ENCODE data around the gene AGER.
"Not testable (repeated sequence)": the region's sequence is repeated elsewhere in the genome, so short reads cannot be mapped to it uniquely, and the experiment has no call there.

The AGER gene

GRCh38 chr6:32186151-32186840 lies 2.2 kb upstream of the AGER start:
- DNase-seq (ENCODE audit: low read depth, low spot score), result not testable (repeated sequence)

DNA sequence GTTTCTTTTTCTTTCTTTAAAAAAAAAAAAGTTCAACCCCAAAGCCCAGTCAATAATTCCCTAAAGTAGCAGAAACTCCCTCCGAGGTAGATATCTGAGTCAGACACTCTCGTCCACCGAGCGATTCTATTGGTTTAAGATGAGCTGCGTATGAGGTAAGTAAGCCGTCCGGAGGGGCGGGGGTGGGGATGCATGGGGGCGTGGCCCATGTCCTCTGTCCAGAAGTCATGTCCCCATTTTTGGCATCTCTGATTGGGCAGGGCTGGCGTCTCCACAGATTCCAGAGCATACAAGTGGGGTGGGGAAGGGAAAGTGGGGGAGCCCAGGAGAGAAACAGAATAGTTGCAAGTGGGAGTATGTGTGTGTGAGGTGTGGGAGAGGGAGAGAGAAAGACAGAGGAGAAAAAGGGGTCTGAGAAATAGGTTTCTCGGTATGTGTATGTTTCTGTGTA lies 1.7 kb upstream of the AGER start:
- DNase-seq (ENCODE audit: low read depth, low spot score), result not testable (repeated sequence)

DNA sequence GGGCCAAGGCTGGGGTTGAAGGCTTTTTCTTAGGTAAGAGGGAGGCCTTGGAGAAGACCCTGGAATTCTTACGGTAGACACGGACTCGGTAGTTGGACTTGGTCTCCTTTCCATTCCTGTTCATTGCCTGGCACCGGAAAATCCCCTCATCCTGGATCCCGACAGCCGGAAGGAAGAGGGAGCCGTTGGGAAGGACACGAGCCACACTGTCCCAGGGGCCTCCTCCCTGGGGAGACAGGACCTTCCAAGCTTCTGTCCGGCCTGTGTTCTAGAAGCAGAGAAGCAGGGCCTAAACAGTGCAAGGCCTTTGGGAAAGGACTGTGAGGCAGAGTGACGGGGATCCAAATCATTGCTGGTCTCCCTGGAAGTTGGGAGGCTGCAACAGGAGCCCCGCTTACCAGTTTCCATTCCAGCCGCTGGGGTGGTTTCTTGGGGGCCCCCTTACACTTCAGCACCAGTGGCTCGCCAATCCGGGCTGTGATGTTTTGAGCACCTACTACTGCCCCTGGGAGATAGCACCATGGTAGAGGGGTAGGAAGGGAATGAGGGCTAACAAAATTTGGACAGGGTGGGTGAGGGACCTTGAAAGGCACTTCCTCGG lies 470 bp downstream of the AGER start:
- no peak for DNase-seq (ENCODE audit: low read depth, low spot score)

- DNase-seq (ENCODE audit: low read depth, low spot score), result no peak
Observed at GRCh38 chr6:32183030-32183429, 1.0 kb downstream of the AGER start.

DNA sequence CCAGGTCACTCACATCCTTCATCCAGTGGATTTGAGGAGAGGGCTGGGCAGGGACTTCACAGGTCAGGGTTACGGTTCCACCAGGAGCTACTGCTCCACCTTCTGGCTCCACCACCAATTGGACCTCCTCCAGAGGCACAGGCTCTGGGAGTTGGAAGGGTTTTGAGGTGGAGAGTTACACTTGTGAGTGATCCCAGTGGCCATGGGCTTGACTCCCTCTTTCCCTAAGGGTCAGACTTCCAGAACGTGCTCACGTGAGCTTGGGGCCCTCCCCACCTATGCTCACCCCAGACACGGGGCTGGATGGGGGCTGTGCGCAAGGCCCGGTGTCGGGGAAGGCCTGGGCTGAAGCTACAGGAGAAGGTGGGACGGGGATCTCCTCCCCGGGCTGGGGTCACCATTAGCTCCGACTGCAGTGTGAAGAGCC lies 1.5 kb downstream of the AGER start:
- no peak for DNase-seq (ENCODE audit: low read depth, low spot score)

DNA sequence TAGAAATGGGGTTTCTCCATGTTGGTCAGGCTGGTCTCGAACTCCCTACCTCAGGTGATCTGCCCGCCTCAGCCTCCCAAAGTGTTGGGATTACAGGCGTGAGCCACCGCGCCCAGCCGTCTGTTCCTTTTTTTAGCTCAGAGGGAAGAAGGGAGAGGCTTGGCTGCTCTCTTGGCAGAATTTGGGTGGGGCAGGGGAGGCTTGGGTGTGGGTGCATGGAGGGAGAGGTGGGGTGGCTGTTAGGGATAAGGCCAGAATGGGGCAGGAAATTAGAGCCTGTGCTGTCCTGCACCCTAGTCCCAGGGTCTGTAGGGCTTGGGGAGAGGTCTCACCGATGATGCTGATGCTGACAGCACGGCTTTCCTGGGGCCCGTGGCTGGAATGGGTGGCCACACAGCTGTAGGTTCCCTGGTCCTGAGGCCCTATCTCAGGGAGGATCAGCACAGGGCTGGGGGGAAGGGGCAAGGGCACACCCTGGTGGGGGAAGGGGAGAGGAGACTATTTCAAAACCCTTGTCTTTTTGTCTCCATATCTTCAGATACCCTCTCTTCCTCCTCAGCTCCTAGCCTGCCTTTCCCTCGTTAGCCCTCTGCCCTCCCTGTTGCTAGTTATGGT lies 2.0 kb downstream of the AGER start:
- DNase-seq (ENCODE audit: low read depth, low spot score), result no peak

- DNase-seq (ENCODE audit: low read depth, low spot score), result no peak
Observed at GRCh38 chr6:32181148-32181702, 2.8 kb downstream of the AGER start.

DNA sequence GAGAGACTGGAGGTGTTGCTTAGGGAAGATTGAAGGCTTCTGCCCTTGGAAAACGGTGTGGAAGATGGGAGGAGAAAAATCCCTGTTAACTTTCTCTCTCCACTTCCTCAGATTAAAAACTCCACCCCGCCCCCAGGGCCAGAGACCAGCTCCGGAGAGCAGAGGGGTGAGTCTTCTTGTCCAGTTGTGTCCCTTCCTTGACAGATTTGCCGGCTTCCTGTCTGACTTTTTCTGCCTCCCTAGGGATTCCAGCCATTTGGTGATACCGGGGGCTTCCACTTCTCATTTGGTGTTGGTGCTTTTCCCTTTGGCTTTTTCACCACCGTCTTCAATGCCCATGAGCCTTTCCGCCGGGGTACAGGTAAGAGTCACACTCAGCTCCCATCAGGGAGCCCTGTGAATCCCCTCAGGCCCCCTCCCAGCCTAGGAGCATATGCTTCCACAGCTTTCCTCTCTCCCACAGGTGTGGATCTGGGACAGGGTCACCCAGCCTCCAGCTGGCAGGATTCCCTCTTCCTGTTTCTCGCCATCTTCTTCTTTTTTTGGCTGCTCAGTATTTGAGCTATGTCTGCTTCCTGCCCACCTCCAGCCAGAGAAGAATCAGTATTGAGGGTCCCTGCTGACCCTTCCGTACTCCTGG lies 4.2 kb downstream of the AGER start:
- DNase-seq (ENCODE audit: low read depth, low spot score), result no peak

DNA sequence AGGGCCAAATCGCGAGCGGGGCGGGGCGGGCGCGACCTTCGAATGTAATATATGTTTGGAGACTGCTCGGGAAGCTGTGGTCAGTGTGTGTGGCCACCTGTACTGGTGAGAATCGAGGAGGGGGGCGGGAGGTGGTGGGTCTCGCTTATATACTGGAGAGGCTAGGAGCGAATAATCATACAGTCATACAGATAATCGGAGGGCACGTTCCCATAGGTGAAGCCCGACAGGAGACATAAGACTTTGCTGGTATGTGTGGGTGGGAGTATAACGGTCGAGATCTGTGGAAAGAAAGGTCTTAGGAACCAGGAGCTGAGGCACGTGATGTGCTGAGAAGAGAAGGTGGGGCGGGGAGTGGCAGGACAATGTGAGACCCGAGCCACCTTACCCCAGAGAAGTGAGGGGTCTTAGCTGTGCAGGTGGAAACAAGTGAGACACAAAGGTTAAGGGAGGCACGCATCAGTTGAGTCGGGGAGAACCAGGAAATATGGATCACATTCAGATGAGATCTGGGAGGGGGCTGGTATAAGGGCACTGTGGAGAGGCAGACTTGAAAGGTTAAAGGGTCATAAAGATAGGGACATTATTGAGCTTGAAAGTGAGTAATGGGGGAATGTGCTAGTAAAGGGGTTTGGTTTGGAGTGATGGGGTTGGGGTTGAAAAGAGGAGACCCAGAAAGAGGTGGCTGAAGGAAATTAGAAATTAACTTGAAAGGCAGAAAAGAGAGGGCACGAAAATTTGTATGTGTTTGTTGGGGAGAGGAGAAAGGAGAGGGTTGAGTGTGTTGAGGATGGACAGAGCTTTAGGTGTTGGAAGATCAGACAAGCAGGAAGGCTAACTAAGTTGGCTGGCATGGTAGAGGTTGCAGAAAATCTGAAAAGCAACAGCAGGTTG lies 5.3 kb downstream of the AGER start:
- DNase-seq (ENCODE audit: low read depth, low spot score), result no peak

- peak; percentile 91 for DNase-seq (ENCODE audit: low read depth, low spot score)
Observed at GRCh38 chr6:32177788-32178546, 6.1 kb downstream of the AGER start, which contains the start of gene RNF5. TSS of gene RNF5 (plus strand) at chr6:32178405. CDS start at chr6:32178512, 107 bp downstream.

DNA sequence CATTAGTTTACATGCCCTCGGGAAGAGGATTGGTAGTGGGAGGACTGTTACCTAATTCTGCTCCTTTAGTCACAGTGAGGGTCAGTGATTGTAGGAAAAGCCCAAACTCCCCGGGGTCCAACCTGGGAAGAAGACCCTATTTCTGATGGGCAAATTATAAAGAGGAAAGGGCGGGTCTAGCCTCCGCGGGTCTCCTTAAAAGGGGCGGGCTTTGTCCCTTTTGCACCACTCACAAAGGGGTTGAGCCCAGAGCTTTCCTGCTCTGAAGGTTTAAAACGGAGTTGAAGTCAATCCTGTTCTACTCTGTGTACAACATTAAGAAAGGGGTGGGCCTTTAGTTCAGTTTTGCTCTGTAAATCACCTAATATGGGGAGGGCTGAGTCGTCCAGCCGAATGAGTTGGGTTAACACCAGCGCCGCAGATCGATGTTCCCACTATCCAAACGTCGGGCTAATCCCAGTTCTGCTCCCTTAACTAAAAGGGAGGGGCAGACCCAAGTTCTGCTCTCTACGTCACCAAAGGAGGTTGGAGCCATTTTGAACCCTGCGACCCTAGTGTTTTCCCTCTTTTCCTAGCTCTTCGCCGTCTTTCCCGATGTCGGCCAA lies 6.8 kb downstream of the AGER start:
- no peak for DNase-seq (ENCODE audit: low read depth, low spot score)

DNA sequence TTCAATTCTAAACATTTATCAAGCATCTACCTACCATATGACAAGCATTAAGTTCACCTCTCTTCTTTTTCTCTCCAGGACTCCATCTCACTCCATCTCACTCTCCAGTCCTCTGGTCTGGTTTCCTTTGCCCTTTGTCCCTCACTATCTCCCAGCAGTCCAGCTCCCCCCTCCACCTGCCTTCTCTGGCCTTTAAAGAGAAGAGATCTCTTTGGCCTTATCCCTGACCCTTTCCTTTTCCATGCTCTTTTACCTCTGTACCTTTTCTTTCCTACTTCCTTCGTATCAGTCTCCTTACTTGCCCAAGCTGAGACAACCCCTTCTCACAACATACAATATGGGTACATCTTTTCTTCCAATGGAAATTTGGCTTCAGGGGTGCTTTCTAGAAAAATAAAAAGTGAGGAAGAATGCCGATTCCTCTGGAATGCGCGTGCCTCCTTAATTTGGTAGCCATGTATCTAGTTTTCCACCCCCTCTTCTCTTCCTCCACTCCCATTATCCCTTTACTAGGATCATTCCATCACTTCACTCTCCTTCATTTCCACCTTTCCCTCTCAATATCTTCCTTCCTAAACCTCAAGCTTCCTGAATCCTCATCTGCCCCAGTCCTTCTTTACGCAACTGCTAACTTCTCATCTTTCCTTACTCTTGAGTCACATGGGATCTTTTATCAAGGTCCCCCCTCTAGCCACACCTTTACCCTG lies 7.4 kb downstream of the AGER start:
- DNase-seq (ENCODE audit: low read depth, low spot score), result no peak

DNA sequence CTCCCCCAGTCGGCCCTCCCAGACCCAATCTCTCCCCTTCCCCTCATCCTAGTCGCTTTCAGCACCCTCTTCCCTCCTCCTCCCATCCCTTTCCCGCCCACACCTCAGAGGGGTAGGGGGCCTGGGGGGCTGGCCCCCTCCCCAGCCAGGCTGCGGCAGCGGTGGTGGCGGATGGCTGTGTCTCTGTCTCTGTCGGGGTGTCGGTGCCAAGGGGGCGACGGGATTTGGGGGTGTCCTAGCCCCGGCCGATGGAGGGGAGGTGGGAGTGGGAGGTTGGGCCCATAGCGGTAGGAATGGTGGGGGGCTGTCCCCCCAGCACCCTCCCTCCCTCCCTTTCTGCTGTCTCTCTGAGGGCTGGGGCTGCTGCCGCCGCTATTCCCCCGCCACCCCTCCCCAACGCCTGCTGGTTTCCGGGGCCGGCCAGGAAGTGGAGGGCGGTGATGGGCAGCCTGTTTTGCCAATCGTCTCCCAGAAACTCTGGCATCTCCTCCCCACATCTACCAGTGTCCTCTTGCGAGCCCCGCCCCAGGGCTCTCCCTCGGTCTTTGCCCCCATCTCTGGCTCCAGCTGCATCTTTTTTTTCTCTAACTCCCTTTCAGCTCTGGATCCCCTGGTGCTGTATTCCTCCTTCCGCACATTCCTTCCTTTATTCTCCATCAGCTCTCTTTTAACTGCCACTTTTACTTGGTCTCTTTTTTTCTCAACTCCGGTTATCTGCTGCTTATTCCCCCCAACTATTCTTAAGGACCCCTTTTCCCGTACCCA lies 8.2 kb downstream of the AGER start, which contains the start of gene AGPAT1:
AGPAT1 (minus strand) TSS at position 374 of the 765 bp plus-strand sequence. CDS start 4,588 bp downstream, outside the sequence.
- peak; percentile 92 for DNase-seq (ENCODE audit: low read depth, low spot score)

GRCh38 chr6:32175322-32175710 lies 8.7 kb downstream of the AGER start:
- DNase-seq (ENCODE audit: low read depth, low spot score), result no peak

DNA sequence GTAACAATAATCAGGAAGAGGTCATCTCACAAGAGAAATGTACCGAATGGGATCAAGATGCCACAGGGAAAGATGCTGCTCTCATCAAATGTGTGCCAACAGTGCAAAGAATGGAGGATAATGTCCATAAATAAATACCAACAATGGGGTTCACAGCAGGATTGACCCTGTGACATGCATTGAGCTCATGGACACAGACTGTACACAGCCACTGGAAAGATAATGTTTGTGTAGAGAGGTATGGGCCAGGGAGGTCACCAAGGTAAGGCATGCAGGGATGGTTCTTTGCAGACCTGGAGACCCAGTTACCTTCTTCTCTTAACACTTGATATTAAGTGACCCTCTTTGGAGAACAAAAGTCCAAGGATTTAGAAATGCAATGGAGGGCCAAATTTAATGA lies 9.6 kb downstream of the AGER start:
- no peak for DNase-seq (ENCODE audit: low read depth, low spot score)

GRCh38 chr6:32173051-32173727 lies 10.9 kb downstream of the AGER start:
- no peak for DNase-seq (ENCODE audit: low read depth, low spot score)

DNA sequence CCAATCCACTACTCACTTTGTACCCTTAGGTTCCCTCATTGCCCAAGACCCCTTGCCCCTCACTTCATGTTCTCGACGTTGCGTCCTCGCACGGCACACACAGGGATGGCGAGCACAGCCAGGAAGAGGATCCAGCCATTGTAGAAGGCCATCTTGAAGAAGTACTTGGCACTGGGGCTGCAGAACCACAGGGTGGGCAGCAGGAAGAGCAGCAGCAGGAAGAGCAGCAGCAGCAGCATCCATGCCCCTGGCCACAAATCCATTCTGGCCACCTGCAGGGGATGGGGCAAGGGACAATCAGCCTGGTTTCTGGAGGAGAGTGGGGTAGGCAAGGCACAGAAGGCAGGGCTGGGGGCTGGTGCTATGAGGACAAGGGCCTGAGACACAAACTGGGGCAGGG lies 12.8 kb downstream of the AGER start:
- no peak for DNase-seq (ENCODE audit: low read depth, low spot score)

DNA sequence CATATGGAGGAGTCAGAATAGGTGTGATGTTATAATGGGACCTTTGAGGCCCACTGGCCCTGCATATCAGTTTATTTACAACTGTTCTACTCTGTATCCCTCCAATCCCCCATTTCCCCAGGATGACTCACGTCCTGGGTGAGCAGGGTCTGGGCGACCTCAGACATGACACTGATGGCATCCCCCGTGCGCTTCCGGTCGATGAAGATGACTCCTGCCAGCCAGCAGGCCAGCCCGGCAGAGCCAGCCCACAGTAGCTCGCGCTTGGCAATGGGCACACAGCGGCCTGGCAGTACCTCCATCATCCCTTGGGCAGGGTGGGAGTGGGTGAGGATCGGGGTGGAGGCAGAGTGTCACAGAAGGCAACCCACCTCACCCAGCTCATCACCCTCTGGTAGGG lies 13.8 kb downstream of the AGER start:
- DNase-seq (ENCODE audit: low read depth, low spot score), result no peak
